WERI-Rb-1 (cell line): ENCODE measurements around the gene COL5A1.

Experiments used
- DNase-seq: peaks from one replicate; pipeline ENCODE4 v3.0.0-alpha.2; 2020
- H3K27ac ChIP-seq: fragments of 250-450 bp; sonication (Bioruptor Pico); 2 replicates; pipeline ENCODE4 v1.5.1; 2020; ENCODE audit warnings: mild to moderate bottlenecking, moderate library complexity
- H3K27me3 ChIP-seq: fragments of 250-450 bp; sonication (Bioruptor Pico); 2 replicates; pipeline ENCODE4 v1.5.1; 2021; ENCODE audit warnings: mild to moderate bottlenecking, low read depth, moderate library complexity; ENCODE audit not compliant: insufficient read depth, severe bottlenecking
- H3K36me3 ChIP-seq: fragments of 250-450 bp; sonication (Bioruptor Pico); 2 replicates; pipeline ENCODE4 v1.5.1; 2020; ENCODE audit warnings: mild to moderate bottlenecking, moderate library complexity
- H3K4me3 ChIP-seq: 2 replicates; pipeline ENCODE4 v1.5.1; 2011; ENCODE audit warnings: low read depth, mild to moderate bottlenecking, control low read depth, low read length
- H3K9me3 ChIP-seq: fragments of 250-450 bp; sonication (Bioruptor Pico); 2 replicates; pipeline ENCODE4 v1.5.1; 2021; ENCODE audit warnings: mild to moderate bottlenecking, moderate library complexity; ENCODE audit not compliant: severe bottlenecking
- TF ChIP-seq, protein P1 (sequence below): IDR thresholded peaks from 2 replicates; pipeline ENCODE4 v1.5.1; 2011; ENCODE audit warnings: low read depth, mild to moderate bottlenecking, control low read depth, inconsistent platforms, low read length

COL5A1 gene

GRCh38 chr9:134843740-134844139 is 202.1 kb downstream of the COL5A1 start:
- Histone ChIP-seq H3K27me3 (no peaks in the 10 kb centered on the region), H3K9me3 (no peaks in the 10 kb centered on the region), H3K4me3 (no peak overlapping the region), H3K36me3 (peaks cover 46% of the 10 kb centered on the region), H3K27ac (no peak overlapping the region)
- TF ChIP-seq, protein P1, sequence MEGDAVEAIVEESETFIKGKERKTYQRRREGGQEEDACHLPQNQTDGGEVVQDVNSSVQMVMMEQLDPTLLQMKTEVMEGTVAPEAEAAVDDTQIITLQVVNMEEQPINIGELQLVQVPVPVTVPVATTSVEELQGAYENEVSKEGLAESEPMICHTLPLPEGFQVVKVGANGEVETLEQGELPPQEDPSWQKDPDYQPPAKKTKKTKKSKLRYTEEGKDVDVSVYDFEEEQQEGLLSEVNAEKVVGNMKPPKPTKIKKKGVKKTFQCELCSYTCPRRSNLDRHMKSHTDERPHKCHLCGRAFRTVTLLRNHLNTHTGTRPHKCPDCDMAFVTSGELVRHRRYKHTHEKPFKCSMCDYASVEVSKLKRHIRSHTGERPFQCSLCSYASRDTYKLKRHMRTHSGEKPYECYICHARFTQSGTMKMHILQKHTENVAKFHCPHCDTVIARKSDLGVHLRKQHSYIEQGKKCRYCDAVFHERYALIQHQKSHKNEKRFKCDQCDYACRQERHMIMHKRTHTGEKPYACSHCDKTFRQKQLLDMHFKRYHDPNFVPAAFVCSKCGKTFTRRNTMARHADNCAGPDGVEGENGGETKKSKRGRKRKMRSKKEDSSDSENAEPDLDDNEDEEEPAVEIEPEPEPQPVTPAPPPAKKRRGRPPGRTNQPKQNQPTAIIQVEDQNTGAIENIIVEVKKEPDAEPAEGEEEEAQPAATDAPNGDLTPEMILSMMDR: no peak
- DNase-seq: no peak

- Histone ChIP-seq H3K27me3 (no peaks in the 10 kb centered on the region), H3K27ac (no peak overlapping the region), H3K9me3 (no peaks in the 10 kb centered on the region), H3K4me3 (no peak overlapping the region), H3K36me3 (peaks cover 35% of the 10 kb centered on the region)
- DNase-seq: no peak
- TF ChIP-seq, protein P1: no peak
Measured at GRCh38 chr9:134844821-134845220, 203.2 kb downstream of the COL5A1 start.

DNA sequence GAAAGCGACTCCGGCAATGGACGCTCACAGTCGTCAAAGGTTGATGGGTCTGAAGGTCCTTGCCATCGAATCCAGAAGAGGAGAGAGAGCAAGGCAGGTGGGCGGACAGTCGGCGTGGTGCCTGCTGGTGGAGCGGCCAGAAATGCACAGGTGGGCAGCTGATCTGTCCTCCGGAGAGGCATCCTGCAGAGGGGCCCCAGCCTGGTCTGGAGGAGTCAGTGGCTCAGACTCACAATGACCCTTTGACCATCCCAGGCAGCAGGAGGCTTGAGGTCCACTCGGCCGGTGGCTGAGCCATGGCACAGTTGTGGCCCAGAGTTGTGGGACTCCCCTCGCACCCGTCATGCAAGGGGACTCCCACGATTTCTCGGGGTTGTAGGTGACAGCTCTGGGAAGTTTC is 204.6 kb downstream of the COL5A1 start:
- Histone ChIP-seq H3K9me3 (peaks cover 3% of the 10 kb centered on the region), H3K4me3 (no peak overlapping the region), H3K27ac (no peak overlapping the region), H3K36me3 (peaks cover 27% of the 10 kb centered on the region), H3K27me3 (no peaks in the 10 kb centered on the region)
- no peak for DNase-seq
- TF ChIP-seq, protein P1: no peak

DNA sequence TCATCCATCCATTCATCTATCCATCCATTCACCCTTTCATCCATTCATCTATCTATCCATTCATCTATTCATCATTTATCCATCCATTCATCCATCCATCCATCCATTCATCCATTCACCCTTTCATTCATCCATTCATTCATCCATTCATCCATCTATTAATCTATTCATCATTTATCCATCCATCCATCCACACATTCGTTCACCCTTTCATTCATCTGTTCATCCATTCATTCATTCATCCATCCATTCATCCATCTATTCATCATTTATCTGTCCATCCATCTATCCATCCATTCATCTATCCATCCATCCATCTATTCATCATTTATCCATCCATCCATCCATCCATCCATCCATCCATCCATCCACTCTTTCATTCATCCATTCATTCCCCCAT is 205.1 kb downstream of the COL5A1 start:
- TF ChIP-seq, protein P1: no peak
- no peak for DNase-seq

DNA sequence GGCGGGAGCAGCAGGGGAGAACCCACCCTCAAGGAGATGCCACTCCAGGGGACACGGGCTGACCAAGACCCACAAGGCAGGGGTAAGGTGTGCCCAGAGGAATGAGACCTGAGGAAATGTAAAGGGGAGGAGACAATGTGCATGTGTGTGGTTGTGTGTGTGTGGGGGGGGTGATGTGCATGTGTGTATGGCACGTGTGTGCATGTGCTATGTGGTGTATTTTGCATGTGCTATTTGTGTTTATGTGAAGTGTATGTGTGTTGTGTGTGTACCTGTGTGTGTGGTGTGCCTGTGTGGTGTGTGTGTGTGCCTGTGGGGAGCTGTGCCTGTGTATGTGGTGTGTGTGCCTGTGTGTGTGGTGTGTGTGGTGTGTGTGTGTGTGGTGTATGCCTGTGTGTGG is 205.5 kb downstream of the COL5A1 start:
- H3K27ac ChIP-seq: no peak overlapping the region
- H3K9me3 ChIP-seq: peaks cover 3% of the 10 kb centered on the region
- TF ChIP-seq, protein P1: no peak
- no peak overlapping the region for H3K4me3 ChIP-seq
- DNase-seq: no peak
- peaks cover 24% of the 10 kb centered on the region for H3K36me3 ChIP-seq
- no peaks in the 10 kb centered on the region for H3K27me3 ChIP-seq

More for the DNA sequence above, 205.1 kb downstream of the COL5A1 start:
- Histone ChIP-seq H3K36me3 (peaks cover 24% of the 10 kb centered on the region), H3K4me3 (no peak overlapping the region), H3K27ac (no peak overlapping the region), H3K9me3 (peaks cover 3% of the 10 kb centered on the region), H3K27me3 (no peaks in the 10 kb centered on the region)

DNA sequence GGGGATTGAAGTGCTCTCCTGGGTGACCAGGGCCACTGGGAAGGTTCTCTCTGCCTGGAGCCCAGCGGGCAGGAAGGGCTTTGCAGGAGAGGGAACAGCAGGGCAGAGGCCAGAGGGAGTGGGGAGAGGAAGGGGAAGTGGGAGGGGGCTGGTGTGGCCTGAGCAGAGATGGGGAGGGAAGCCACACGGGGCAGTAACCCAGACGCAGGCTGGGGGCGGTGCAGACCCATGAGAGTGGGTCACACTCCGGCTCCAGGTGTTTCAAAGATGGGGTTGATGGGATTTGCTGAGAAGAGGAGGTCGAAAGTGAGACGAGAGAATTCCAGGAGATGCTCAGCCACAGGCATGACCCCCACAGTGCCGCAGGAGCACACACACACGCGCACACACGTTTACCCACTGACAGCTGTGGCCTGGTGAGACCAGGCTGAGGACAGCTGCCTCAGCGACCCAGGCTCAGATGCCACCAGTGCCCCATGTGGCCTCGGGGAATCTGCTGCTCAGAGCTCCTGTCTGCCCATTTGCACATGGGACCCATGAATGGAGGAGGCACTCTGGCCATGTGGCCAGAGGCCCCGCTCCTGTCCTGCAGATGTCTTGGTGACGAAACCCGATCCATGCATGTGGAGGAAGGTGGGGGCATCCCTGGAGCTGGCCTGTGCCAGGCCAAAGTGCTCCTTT is 206.3 kb downstream of the COL5A1 start:
- Histone ChIP-seq H3K27ac (no peak overlapping the region), H3K36me3 (peaks cover 16% of the 10 kb centered on the region), H3K4me3 (no peak overlapping the region), H3K9me3 (peaks cover 3% of the 10 kb centered on the region), H3K27me3 (no peaks in the 10 kb centered on the region)
- TF ChIP-seq, protein P1: no peak
- DNase-seq: no peak
